Left colon (tissue), 2 donors: ENCODE data around the gene TAS2R10. TPM values are rescaled to one million over a fixed set of nuclear protein-coding genes. Genes with fewer than 3 reads are reported as not detected.

Experiments
- ATAC-seq: fragments of 200-7000 bp; cut with Tn5 transposase; one replicate; pipeline ENCODE4 v1.9.1; 2020; ENCODE audit warnings: mild to moderate bottlenecking, moderate library complexity
- DNase-seq, 2 donors: peaks; one replicate each; pipeline ENCODE4 v3.0.0-alpha.2; 2020
- intact Hi-C, 2 donors: fragments of 100-400 bp; cut with DNase I in 1 of 2; cut with micrococcal nuclease in 1 of 2; formaldehyde crosslinking; loops; one replicate each; pipeline versions ENCODE4 v1.11.2 to v1.14.0; 2022; cut with DNase I, micrococcal nuclease
- long read RNA-seq: library from polyadenylated mRNA; unstranded; transcript quantifications from one replicate; pipeline ENCODE4 v2.0.0, GENCODE V29; 2021
- total RNA-seq, 2 donors: library from RNA; stranded (reverse); fragmentation: NEBNext Ultra II Directional; extraction: Animal tissue kit (Norgen Biotek cat#: 25700); gene quantifications; one replicate each; pipeline ENCODE4 v1.2.1, GENCODE V29; 2021
- donor health status: DM: no; HTN: no; CAD: no.
- donor health status: DM: yes; HTN: yes; CAD: no.

TAS2R10 gene, protein sequence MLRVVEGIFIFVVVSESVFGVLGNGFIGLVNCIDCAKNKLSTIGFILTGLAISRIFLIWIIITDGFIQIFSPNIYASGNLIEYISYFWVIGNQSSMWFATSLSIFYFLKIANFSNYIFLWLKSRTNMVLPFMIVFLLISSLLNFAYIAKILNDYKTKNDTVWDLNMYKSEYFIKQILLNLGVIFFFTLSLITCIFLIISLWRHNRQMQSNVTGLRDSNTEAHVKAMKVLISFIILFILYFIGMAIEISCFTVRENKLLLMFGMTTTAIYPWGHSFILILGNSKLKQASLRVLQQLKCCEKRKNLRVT
- not detected for total RNA-seq
- long read RNA-seq = 0 reads

DNA sequence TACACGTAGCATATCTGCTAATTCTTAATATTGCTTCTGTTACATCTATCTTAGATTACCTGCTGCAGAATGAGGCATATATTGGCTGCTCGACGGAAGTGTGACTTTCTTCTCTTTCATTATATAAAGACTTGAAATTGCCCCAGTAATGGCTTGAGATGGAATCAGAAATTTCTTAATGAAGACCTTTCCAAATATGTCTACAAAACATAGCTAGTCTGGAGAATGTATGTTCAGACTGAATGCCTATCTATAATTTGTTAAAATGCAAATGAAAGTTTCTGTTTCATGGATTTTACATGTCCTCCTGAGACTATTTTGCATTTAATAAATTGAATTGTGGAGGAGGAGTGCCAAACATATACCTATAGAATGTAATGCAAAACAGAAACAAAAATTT lies at the start of gene TAS2R10:
Gene TAS2R10, minus strand, starts transcription at position 101 of the 400 bp plus-strand sequence. Its CDS starts 89 bp downstream, at position 12.
- ATAC-seq = no peak
- intact Hi-C loops = no loop called here
- no peak for DNase-seq

DNA sequence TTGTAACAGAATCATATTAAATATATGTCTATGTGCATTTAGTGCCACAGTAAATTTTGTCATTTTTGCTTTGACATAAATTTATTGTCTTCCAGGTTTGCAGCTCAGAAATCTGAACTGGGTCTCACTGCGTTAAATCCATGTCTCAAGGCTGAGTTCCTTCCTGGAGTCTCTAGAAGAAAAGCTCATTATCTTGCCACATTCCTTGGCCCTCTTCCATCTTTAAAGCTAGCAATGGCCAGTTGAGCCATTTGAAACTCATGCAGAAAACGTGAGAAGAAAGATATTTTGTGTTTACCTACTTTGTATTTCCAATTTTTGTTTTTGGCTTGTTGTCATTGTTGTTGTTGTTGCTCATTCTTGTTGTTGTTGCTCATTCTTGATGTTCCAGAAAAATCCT lies 47.2 kb upstream of the TAS2R10 start:
- DNase-seq (no peak), ATAC-seq (no peak)

GRCh38 chr12:10867381-10867780 lies 41.2 kb upstream of the TAS2R10 start:
- intact Hi-C loops = no loop called here
- peak; percentile 45 for ATAC-seq
- no peak for DNase-seq

More for the DNA sequence above, 47.2 kb upstream of the TAS2R10 start:
- intact Hi-C loops = no loop called here

DNA sequence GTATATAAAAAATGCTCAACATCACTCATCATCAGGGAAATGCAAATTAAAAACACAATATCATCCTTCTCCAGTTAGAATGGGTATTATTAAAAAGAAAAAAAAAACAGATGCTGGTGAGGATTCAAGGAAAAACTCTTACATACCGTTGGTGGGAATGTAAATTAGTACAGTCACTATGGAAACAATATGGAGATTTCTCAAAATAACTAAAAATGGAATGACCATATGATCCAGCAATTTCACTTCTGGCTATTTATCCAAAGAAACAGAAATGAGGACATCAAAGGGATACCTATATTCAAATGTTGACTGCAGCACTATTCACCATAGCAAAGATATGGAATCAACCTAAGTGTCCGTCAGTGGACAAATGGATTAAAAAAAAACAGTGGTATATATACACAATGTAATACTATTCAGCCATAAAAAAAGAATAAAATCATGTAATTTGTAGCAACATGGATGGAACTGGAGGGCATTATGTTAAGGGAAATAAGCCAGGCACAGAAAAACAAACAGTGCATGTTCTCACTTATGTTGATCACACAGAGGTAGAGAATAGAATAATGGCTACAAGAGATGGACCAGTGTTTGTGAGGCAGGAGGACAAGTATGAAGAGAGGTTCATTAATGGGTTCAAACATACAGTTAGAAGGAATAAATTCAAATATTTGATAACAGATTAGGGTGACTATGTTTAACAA lies 37.5 kb upstream of the TAS2R10 start:
- DNase-seq (no peak), ATAC-seq (no peak)
- intact Hi-C loops = no loop called here

- intact Hi-C loops = no loop called here
- ATAC-seq (no peak), DNase-seq (no peak)
Observed at GRCh38 chr12:10861366-10861765, 35.2 kb upstream of the TAS2R10 start.

DNA sequence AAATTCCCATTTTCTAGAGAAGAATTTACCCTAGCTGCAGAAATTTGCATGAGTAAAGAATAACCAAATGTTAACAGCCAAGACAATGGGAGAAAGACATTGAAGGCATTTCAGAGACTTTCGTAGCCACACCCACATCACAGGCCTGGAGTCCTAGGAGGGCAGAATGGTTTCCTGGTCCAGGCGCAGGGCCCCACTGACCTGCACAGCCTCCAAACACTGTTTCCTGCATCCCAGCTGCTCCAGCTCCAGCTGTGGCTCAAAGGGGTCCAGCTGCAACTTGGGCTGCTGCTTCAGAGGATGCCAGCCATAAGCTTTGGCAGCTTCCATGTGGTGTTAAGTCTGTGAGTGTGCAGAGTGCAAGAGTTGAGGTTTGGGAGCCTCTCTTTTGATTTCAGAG lies 29.6 kb upstream of the TAS2R10 start:
- intact Hi-C loops = no loop called here
- ATAC-seq (no peak), DNase-seq (no peak)

- intact Hi-C loops = no loop called here
Observed at GRCh38 chr12:10853776-10854175, 27.6 kb upstream of the TAS2R10 start.

DNA sequence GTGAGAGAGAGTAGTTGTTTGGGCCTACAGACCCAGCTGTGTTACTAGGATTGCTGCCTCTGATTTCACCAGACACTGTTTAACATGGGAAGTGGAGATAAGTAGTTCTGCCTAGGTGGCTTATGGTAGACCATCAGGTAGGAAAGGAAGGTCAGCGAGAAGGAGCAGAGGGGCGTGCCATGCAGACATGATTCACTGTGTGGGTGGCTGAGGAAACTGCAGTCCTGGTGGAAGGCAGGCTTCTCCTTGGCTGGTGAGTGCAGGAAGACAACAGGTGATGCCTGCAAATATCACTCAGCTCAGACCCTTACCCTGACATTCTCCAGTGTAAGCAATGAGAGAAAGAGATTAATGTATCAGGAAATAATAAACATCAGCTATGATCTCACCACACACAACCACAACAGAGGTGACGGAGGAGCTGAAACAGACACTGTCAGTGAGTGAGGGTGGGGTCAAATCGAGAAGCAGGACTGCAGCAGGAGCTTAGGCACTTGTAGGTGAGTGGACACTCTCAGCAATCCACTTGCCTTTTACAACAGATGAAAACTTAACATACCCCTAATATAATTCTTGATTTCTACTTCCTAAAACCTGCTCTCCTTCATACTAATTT lies 25.2 kb upstream of the TAS2R10 start:
- ATAC-seq = no peak
- no peak for DNase-seq
- intact Hi-C loops = no loop called here

More at GRCh38 chr12:10853776-10854175, 27.6 kb upstream of the TAS2R10 start:
- no peak for DNase-seq
- ATAC-seq = no peak

DNA sequence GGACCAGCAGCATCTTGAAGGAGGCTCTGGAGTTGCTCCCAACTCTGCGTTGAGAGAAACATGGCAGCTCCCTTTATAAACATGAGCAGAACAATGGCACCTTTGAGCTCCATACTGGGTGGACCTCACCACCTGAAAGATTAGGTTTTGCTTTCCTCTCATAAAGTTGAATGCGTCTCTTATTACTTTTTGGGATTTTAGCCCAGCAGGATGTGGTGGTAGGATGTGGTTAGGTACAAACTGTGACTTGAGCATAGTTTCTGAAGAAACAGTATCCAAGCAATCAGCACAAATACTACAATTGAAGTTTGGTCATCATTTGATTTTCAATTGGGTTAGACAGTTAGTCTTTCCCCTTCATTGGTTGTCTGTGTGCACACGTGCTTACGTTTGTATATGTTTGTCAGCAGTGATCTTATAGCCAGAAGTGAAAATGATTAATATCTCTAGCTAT lies 23.3 kb upstream of the TAS2R10 start, which contains the start of gene PRR4:
Gene PRR4, minus strand, starts transcription at position 51 of the 454 bp plus-strand sequence. Its CDS starts 38 bp downstream, at position 13.
- DNase-seq = no peak
- intact Hi-C loops = no loop called here
- no peak for ATAC-seq

DNA sequence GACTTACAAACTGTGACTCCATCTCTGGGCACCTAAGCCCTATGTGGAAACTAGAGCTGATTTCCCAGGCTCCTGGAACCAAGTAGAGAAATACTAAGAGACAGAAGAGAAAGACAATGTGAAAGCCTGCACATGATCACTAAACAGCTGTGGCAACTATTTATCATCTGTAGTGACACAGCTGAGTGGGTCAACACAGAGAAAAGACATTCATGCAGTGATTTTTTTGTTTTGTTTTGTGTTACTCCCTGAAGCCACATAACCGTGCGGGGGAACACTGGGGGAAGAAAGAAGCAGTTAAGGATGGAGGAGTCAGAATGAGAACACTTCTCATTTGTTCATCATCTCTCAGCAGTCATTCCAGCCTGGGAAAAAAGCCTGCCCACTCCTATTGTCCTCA lies 21.6 kb upstream of the TAS2R10 start:
- no peak for DNase-seq
- intact Hi-C loops = no loop called here
- no peak for ATAC-seq

- DNase-seq (no peak), ATAC-seq (no peak)
- intact Hi-C loops = no loop called here
Observed at GRCh38 chr12:10842862-10843261, 16.7 kb upstream of the TAS2R10 start.

DNA sequence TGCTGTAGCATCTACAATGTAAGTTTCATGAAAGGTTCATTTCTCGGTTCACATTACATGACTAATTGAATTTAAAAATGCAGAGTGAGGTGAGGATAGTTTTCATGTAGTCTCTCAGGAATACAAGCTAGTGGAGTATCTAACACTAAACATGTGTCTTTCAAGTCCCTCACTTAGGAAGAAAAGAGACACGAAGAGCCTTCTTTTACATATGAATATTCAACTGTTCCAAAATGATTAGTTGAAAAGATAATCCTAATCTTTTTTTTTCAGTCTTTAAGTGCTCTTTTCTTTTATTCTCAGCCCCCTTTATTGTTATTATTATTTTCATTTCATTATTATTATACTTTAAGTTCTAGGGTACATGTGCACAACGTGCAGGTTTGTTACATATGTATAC lies 12.3 kb upstream of the TAS2R10 start:
- DNase-seq (no peak), ATAC-seq (no peak)
- intact Hi-C loops = no loop called here

GRCh38 chr12:10829994-10830393 lies 3.8 kb upstream of the TAS2R10 start:
- intact Hi-C loops = no loop called here
- no peak for ATAC-seq
- DNase-seq = no peak

DNA sequence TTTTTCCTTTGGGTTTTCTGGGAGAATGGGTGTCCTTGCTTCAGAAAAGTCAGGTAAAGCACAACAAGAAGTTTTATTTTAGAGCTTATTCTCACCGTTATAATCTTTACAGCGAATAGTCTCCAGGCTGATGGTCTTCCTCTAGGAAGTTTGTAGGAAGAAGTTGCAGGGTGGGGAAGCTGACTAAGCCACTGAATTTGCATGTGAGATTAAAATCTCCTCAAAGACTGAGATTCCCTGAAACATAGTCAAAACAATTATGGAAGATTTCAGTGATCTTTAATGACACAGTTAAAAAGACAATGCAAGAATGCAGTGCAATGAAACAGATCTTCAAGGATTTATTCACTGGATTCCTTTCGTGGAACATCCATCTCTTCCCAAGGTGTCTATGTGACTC lies 1.2 kb downstream of the TAS2R10 start:
- ATAC-seq (no peak), DNase-seq (no peak)
- intact Hi-C loops = no loop called here

- intact Hi-C loops = no loop called here
- DNase-seq (no peak), ATAC-seq (no peak)
Observed at GRCh38 chr12:10811883-10812536, 14.1 kb downstream of the TAS2R10 start.

GRCh38 chr12:10810068-10810467 lies 16.1 kb downstream of the TAS2R10 start, which contains the start of gene TAS2R9:
Gene TAS2R9 (minus strand): TSS chr12:10810168. CDS start chr12:10810075, 93 bp downstream.
- DNase-seq (no peak), ATAC-seq (no peak)
- intact Hi-C loops = no loop called here

GRCh38 chr12:10807186-10807585 lies 19.0 kb downstream of the TAS2R10 start, which contains the start of gene TAS2R8:
Gene TAS2R8 (minus strand): TSS chr12:10807286. CDS start chr12:10806980, 306 bp downstream.
- DNase-seq (no peak), ATAC-seq (no peak)
- intact Hi-C loops = no loop called here

- intact Hi-C loops = no loop called here
- DNase-seq (no peak), ATAC-seq (no peak)
Observed at GRCh38 chr12:10802587-10802986, 23.6 kb downstream of the TAS2R10 start, which contains the start of gene TAS2R7. Gene TAS2R7 (minus strand): TSS chr12:10802627. CDS start chr12:10802570, 57 bp downstream.

DNA sequence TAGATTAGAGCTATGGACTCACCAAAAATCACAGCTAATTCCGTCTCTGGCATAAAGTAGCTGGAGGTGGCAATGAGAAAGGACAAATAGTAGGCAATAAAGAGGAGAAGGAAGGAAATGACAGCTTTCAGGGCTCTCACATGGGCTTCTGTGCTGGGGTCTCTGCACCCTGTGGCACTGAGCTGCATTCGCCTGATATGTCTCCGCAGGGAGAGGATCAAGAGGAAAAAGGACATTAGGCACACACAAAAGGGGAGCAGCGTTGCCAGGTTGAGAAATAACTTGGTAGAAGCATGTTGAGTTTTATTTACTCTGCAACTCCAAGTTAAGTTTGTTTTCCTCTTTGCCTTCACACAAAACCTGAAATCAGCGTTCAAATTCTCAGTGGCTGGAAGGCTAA lies 24.4 kb downstream of the TAS2R10 start:
- DNase-seq (no peak), ATAC-seq (no peak)
- intact Hi-C loops = no loop called here
